ENCODE results near the gene ABHD8. TPM values are rescaled to one million over a fixed set of nuclear protein-coding genes. Genes with fewer than 3 reads are reported as not detected.
A peak's percentile ranks its signal among the peaks of the same experiment; 100 is the strongest.

Gene ABHD8
- total RNA-seq, 1 donor from 2014 or later = 8.9 TPM

DNA sequence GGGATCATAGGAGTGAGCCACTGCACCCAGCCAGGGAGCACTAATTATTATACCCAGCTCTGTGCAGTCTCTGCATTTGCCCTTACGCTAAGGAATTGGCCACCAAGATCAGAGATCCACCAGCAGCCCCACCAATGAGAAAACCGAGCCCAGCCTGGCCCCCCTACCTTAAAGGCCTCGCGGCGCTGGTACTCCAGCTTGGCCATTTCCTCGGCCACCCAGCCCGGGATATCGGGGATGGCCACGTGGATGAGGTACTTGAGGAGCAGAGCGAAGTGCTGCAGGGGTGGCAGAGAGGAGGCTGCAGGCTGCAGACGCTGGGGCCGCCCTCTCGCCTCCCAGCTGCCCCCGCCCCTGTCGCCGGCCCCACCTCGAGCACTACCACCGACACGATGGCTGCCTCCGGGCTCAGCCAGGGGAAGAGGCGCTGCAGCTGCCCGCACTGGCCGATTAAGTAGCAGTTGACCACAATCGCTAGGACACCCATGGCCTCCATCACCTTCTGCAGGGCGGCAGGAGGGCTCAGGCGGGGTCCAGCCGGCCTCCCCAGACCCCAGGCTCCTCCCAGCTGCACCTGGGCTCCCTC lies 23.9 kb upstream of the ABHD8 start:
- H3K27me3 Mint-ChIP-seq (ENCODE audit: unreplicated experiment) = peaks cover 15% of the 10 kb centered on the region
- no peak overlapping the region for H3K4me3 Mint-ChIP-seq (ENCODE audit: unreplicated experiment)
- H3K4me1 Mint-ChIP-seq (ENCODE audit: unreplicated experiment) = no peaks in the 10 kb centered on the region
- H3K36me3 Mint-ChIP-seq (ENCODE audit: low read depth, unreplicated experiment) = peaks cover 16% of the 10 kb centered on the region
- TF ChIP-seq, protein P1, sequence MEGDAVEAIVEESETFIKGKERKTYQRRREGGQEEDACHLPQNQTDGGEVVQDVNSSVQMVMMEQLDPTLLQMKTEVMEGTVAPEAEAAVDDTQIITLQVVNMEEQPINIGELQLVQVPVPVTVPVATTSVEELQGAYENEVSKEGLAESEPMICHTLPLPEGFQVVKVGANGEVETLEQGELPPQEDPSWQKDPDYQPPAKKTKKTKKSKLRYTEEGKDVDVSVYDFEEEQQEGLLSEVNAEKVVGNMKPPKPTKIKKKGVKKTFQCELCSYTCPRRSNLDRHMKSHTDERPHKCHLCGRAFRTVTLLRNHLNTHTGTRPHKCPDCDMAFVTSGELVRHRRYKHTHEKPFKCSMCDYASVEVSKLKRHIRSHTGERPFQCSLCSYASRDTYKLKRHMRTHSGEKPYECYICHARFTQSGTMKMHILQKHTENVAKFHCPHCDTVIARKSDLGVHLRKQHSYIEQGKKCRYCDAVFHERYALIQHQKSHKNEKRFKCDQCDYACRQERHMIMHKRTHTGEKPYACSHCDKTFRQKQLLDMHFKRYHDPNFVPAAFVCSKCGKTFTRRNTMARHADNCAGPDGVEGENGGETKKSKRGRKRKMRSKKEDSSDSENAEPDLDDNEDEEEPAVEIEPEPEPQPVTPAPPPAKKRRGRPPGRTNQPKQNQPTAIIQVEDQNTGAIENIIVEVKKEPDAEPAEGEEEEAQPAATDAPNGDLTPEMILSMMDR (IDR thresholded peaks at IDR 0.05; ENCODE audit: unreplicated experiment) = no peak
- DNase-seq (ENCODE audit: low spot score) = no peak
- H3K27ac Mint-ChIP-seq (ENCODE audit: unreplicated experiment) = no peak overlapping the region
- no peaks in the 10 kb centered on the region for H3K9me3 Mint-ChIP-seq (ENCODE audit: unreplicated experiment)

DNA sequence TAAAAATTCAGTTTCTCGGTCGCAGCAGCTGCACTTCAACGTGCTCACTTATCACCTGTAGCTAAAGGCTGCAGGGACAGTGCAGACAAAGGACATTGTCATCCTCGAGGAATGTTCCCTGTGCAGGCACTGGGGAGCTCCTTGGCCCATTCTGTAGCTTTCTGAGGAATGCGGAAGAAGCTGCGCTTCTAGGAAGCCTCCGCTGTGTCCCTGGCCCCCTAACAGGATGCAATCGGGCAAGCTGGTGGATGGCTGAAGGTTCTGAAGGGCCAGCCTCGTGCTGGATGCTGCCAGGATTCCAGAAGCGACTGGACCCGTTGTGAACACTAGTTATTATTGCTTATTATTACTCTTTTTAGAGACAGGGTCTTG lies 23.4 kb upstream of the ABHD8 start:
- no peak for DNase-seq (ENCODE audit: low spot score)
- H3K36me3 Mint-ChIP-seq (ENCODE audit: low read depth, unreplicated experiment) = peaks cover 16% of the 10 kb centered on the region
- H3K4me1 Mint-ChIP-seq (ENCODE audit: unreplicated experiment) = no peaks in the 10 kb centered on the region
- TF ChIP-seq, protein P1 (IDR thresholded peaks at IDR 0.05; ENCODE audit: unreplicated experiment) = no peak
- peak overlapping the region; percentile 21 for H3K4me3 Mint-ChIP-seq (ENCODE audit: unreplicated experiment)
- H3K27ac Mint-ChIP-seq (ENCODE audit: unreplicated experiment) = no peak overlapping the region
- H3K27me3 Mint-ChIP-seq (ENCODE audit: unreplicated experiment) = peaks cover 15% of the 10 kb centered on the region
- H3K9me3 Mint-ChIP-seq (ENCODE audit: unreplicated experiment) = no peaks in the 10 kb centered on the region

DNA sequence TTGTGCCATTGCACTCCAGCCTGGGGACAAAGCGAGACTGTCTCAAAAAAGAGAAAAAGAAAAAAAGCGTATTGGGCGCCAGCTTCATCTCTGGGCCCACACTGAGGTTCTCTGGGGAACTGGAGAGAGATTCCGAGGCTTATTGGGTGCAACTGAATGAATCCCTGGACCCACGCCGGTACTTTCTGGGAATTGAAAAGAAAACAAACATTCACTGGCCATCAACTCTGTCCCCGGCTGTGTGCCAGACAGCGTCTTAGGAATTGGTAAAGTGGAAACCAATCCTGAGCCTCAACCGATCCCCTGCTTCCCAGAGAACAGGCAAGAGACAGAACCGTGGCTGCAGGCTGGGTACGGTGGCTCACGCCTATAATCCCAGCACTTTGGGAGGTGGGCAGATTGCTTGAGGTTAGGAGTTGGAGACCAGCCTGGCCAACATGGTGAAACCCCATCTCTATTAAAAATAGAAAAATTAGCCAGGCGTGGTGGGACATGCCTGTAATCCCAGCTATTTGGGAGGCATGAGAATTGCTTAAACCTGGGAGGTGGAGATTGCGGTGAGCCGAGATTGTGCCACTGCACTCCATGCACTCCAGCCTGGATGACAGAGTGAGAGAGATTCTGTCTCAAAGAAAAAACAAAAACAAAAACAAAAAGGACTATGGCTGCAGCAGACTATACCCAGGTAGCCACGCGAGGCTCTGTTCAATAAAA lies 22.8 kb upstream of the ABHD8 start:
- peak overlapping the region; percentile 21 for H3K4me3 Mint-ChIP-seq (ENCODE audit: unreplicated experiment)
- H3K4me1 Mint-ChIP-seq (ENCODE audit: unreplicated experiment) = no peaks in the 10 kb centered on the region
- no peaks in the 10 kb centered on the region for H3K9me3 Mint-ChIP-seq (ENCODE audit: unreplicated experiment)
- TF ChIP-seq, protein P1 (IDR thresholded peaks at IDR 0.05; ENCODE audit: unreplicated experiment) = no peak
- no peak overlapping the region for H3K27ac Mint-ChIP-seq (ENCODE audit: unreplicated experiment)
- H3K36me3 Mint-ChIP-seq (ENCODE audit: low read depth, unreplicated experiment) = peaks cover 16% of the 10 kb centered on the region
- DNase-seq (ENCODE audit: low spot score) = no peak
- H3K27me3 Mint-ChIP-seq (ENCODE audit: unreplicated experiment) = peaks cover 15% of the 10 kb centered on the region

DNA sequence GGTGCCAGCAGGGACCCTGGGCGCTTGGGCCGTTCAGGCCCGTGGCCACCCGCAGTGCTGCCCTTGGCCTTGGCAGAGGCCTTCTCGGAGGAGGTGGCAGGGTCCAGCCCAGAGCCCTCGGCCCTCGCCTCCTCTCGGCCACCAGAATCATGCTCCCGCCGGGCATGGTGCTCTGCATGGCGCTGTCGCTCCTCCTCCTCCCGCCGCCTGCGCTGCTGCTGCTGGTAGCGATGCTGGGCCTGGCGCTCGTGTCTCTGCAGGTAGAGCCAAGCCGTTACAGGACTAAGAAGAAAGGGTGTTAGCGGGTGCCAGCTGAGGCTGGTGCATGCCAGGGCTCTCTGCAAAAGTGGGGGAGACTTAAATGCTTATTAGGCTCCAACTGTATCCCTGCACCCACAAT lies 21.9 kb upstream of the ABHD8 start:
- Mint-ChIP-seq H3K27ac (ENCODE audit: unreplicated experiment) (peak overlapping the region; percentile 42), H3K4me3 (ENCODE audit: unreplicated experiment) (no peak overlapping the region), H3K36me3 (ENCODE audit: low read depth, unreplicated experiment) (peaks cover 13% of the 10 kb centered on the region), H3K9me3 (ENCODE audit: unreplicated experiment) (no peaks in the 10 kb centered on the region), H3K4me1 (ENCODE audit: unreplicated experiment) (no peaks in the 10 kb centered on the region), H3K27me3 (ENCODE audit: unreplicated experiment) (peaks cover 12% of the 10 kb centered on the region)
- TF ChIP-seq, protein P1 (IDR thresholded peaks at IDR 0.05; ENCODE audit: unreplicated experiment) = no peak
- no peak for DNase-seq (ENCODE audit: low spot score)
